A673 (cell line): Measurements from ENCODE around the gene CPEB4. TPM values are rescaled to one million over a fixed set of nuclear protein-coding genes. Genes with fewer than 3 reads are reported as not detected.

Experiments
- BruUV-seq: library from RNA; stranded (reverse); fragments of 400-500 nt; replicated peaks from 2 replicates; lab custom pipeline; 2021; lab: Mats Ljungman, UMichigan
- CTCF ChIA-PET: fragments of 300-600 bp; sonication (Branson Sonifier 250); formaldehyde crosslinking; loops from one replicate; lab custom pipeline; 2022; ENCODE audit warnings: antibody characterized with exemption; lab: Charles Lee
- POLR2A ChIA-PET: fragments of 300-600 bp; sonication (Branson Sonifier 250); formaldehyde crosslinking; loops from one replicate; lab custom pipeline; 2022; ENCODE audit warnings: antibody characterized with exemption; ENCODE audit not compliant: low non-redundant PET; lab: Charles Lee
- DNase-seq: peaks from one replicate; pipeline ENCODE4 v3.0.0-alpha.2; 2015; ENCODE audit warnings: low spot score
- H3K27ac ChIP-seq: fragments of 200-600 bp; sonication (generic); 2 replicates; pipeline ENCODE4 v1.5.1; 2016; ENCODE audit warnings: mixed run types, low read depth, mild to moderate bottlenecking, mixed read lengths, antibody characterized with exemption, low read length; ENCODE audit not compliant: poor library complexity, severe bottlenecking
- H3K27me3 ChIP-seq: fragments of 200-600 bp; sonication (generic); replicated peaks from 2 replicates; pipeline ENCODE4 v1.6.1; 2017; ENCODE audit warnings: mixed run types, low read depth, mild to moderate bottlenecking, mixed read lengths, antibody characterized with exemption, low read length; ENCODE audit not compliant: insufficient read depth, poor library complexity
- H3K36me3 ChIP-seq: fragments of 200-600 bp; sonication (generic); 2 replicates; pipeline ENCODE4 v1.6.1; 2016; ENCODE audit warnings: mixed run types, mild to moderate bottlenecking, mixed read lengths, antibody characterized with exemption, low read length; ENCODE audit not compliant: insufficient read depth, poor library complexity, severe bottlenecking
- H3K4me1 ChIP-seq: fragments of 200-600 bp; sonication (generic); 2 replicates; pipeline ENCODE4 v1.6.1; 2017; ENCODE audit warnings: mixed run types, mild to moderate bottlenecking, mixed read lengths, antibody characterized with exemption, low read length; ENCODE audit not compliant: insufficient read depth, poor library complexity, severe bottlenecking
- H3K4me3 ChIP-seq: fragments of 200-600 bp; sonication (generic); 2 replicates; pipeline ENCODE4 v1.5.1; 2016; ENCODE audit warnings: low read depth, mixed run types, mild to moderate bottlenecking, mixed read lengths, low read length; ENCODE audit not compliant: poor library complexity, severe bottlenecking
- H3K9me3 ChIP-seq: fragments of 200-600 bp; sonication (generic); 2 replicates; pipeline ENCODE4 v1.6.1; 2016; ENCODE audit warnings: mixed run types, low read depth, mild to moderate bottlenecking, mixed read lengths, antibody characterized with exemption, low read length; ENCODE audit not compliant: poor library complexity, severe bottlenecking
- EZH2 ChIP-seq: fragments of 200-600 bp; sonication (generic); IDR thresholded peaks from 2 replicates; pipeline ENCODE4 v1.6.1; 2017; ENCODE audit warnings: borderline replicate concordance, low read depth, mild to moderate bottlenecking, mixed read lengths, antibody characterized with exemption, low read length; ENCODE audit not compliant: poor library complexity, severe bottlenecking
- intact Hi-C: fragments of 100-400 bp; cut with micrococcal nuclease; formaldehyde crosslinking; loops from one replicate; pipeline ENCODE4 v1.10.0; 2022; ENCODE audit not compliant: unreplicated experiment
- total RNA-seq: library from RNA; stranded (reverse); gene quantifications from 2 replicates; pipeline ENCODE4 v1.2.3, GENCODE V29; 2021
- TF ChIP-seq, protein P1 (sequence below): fragments of 300-800, 200-600 bp; sonication (generic); conservative IDR thresholded peaks from 2 replicates; pipeline ENCODE4 v1.5.1; 2017; ENCODE audit warnings: low read depth, mild to moderate bottlenecking, antibody characterized with exemption, low read length, moderate library complexity, mixed read lengths

The CPEB4 gene
- total RNA-seq, 1 experiment from 2014 or later = 1.6 TPM

DNA sequence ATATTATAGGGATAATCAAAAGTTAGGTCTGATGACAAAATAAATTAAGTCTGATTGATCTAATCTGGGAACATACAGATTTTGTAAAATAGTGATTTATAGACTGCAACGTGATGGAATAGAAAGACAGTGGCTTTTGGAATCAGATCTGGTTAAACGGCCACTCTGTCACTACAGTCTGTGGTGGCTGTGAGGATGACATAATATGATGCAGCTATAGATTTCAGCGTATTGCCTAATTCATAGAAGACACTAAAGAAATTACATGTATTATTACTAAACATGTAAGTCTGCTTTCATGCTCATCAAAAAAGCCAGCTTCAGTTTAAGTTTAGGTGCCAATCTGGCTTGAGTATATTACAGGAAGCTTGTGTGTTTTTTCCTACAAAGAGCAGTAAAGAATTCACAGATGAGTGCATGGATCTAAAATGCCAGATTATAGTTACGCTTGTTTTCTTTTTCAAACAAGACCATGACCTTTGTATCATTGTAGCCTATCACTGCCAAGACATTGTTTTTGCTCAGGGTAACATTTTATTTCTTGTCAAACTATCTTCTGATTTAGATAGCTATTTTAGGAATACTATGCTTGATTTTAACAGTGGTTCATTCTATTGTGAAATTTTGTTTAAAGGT lies 25.7 kb downstream of the CPEB4 start:
- no peaks in the 10 kb centered on the region for H3K9me3 ChIP-seq
- no peaks in the 10 kb centered on the region for H3K4me1 ChIP-seq
- TF ChIP-seq EZH2 = no peak
- TF ChIP-seq, protein P1, sequence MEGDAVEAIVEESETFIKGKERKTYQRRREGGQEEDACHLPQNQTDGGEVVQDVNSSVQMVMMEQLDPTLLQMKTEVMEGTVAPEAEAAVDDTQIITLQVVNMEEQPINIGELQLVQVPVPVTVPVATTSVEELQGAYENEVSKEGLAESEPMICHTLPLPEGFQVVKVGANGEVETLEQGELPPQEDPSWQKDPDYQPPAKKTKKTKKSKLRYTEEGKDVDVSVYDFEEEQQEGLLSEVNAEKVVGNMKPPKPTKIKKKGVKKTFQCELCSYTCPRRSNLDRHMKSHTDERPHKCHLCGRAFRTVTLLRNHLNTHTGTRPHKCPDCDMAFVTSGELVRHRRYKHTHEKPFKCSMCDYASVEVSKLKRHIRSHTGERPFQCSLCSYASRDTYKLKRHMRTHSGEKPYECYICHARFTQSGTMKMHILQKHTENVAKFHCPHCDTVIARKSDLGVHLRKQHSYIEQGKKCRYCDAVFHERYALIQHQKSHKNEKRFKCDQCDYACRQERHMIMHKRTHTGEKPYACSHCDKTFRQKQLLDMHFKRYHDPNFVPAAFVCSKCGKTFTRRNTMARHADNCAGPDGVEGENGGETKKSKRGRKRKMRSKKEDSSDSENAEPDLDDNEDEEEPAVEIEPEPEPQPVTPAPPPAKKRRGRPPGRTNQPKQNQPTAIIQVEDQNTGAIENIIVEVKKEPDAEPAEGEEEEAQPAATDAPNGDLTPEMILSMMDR = no peak
- intact Hi-C loops = no loop called here
- H3K36me3 ChIP-seq = no peaks in the 10 kb centered on the region
- POLR2A ChIA-PET = no interaction called here
- no peak for DNase-seq
- H3K27ac ChIP-seq = no peak overlapping the region
- H3K4me3 ChIP-seq = no peak overlapping the region
- CTCF ChIA-PET = no interaction called here
- BruUV-seq = no TSS peak
- no peaks in the 10 kb centered on the region for H3K27me3 ChIP-seq

DNA sequence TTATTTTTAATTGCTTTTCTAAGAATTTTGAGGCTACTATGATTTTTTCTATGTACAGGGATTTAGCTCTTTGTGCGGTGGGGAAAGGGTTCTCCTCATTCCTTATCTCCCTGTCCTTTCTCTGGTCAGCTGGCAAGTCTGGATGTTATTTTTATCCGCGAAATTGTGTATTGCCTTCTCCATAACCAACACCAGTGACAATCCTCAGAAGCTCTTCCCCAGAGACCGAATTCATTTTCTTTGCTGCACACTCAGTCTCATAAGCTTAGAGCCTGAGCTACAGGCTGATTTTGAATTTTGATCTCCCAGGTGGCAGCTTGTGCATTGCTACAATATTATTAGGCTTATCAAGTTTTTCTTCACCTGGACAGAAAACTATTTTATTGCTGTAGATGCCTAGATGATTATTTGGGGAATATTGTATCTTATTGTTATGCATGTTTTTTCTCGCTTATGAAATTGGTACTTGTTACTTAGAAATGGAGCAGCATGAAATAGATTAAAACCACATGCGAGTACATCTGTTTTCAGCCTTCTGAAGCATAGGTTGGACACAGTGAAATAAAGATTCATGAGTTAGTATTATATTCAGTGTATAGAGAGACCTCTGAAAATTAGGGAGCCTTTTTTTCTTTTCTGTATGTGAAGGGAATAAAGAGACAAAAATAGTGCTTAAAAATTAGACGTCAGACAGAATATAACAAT lies 27.3 kb downstream of the CPEB4 start:
- TF ChIP-seq EZH2 = no peak
- TF ChIP-seq, protein P1 = no peak
- H3K4me3 ChIP-seq = no peak overlapping the region
- no peaks in the 10 kb centered on the region for H3K36me3 ChIP-seq
- intact Hi-C loops = no loop called here
- H3K27me3 ChIP-seq = no peaks in the 10 kb centered on the region
- H3K9me3 ChIP-seq = no peaks in the 10 kb centered on the region
- ChIA-PET POLR2A (no interaction called here), CTCF (interaction anchor here (0.9 kb wide), 1 partner anchor 10 kb away, joined by 3 read pairs; no protein-coding TSS in a partner anchor)
- no TSS peak for BruUV-seq
- DNase-seq = no peak
- no peaks in the 10 kb centered on the region for H3K4me1 ChIP-seq
- no peak overlapping the region for H3K27ac ChIP-seq

DNA sequence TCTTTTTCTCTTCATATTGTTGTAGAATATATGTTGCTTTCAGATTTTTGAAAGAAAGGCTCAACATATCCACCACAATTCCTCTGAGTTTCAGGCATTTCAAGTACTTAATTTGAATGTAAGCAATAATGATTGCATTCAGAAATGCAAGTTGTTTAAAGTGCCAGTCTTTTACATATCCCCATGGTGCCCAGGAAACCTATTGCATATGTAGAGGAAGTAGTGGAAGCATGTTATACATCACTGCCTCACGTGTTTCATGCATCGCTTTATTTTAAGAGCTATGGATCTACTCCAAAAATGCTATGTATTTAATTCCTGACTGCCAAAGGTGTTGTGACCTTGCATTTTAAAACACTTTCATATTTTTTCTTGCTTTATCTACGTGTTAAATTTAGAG lies 28.1 kb downstream of the CPEB4 start:
- Histone ChIP-seq H3K27me3 (no peaks in the 10 kb centered on the region), H3K27ac (no peak overlapping the region), H3K9me3 (no peaks in the 10 kb centered on the region), H3K4me1 (no peaks in the 10 kb centered on the region), H3K36me3 (no peaks in the 10 kb centered on the region), H3K4me3 (no peak overlapping the region)
- ChIA-PET CTCF (no interaction called here), POLR2A (no interaction called here)
- intact Hi-C loops = no loop called here
- no peak for TF ChIP-seq EZH2
- TF ChIP-seq, protein P1 = no peak
- no peak for DNase-seq
- BruUV-seq = no TSS peak
